ENCODE results near the gene ZDHHC24. TPM values are rescaled to one million over a fixed set of nuclear protein-coding genes. Genes with fewer than 3 reads are reported as not detected.

The ZDHHC24 gene
- total RNA-seq, 1 donor from 2014 or later: 4.1 TPM

DNA sequence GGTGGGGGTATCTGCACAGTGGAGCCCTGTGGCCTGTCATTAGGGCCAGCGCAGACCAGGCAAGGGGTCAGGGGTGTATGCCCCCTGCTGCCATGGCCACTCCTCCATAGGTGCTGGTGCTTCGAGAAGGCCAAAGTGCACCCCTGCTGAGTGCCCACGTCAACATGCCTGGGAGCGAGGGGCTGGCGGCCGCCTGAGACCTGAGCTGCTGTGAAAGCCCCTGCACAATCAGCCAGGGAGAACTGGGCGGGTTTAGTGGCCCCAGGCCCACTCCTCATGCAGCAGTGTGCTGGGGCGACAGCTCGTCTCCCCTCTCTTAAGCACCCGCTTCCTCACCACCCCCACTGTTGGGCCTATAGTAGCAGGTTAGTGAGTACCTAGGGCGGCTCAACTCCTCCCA lies 14.0 kb downstream of the ZDHHC24 start:
- no peaks in the 10 kb centered on the region for H4K20me1 ChIP-seq (ENCODE audit: low read depth)
- Mint-ChIP-seq H3K4me3 (no peak overlapping the region), H3K27me3 (ENCODE audit: insufficient read depth, low read depth) (peaks cover 7% of the 10 kb centered on the region), H3K36me3 (peaks cover 19% of the 10 kb centered on the region), H3K4me1 (no peaks in the 10 kb centered on the region), H3K27ac (no peak overlapping the region), H3K9me3 (no peaks in the 10 kb centered on the region)
- TF ChIP-seq EZH2phosphoT487 (IDR thresholded peaks at IDR 0.05) (no peak), EZH2 (IDR thresholded peaks at IDR 0.05) (no peak)
- TF ChIP-seq, protein P1, sequence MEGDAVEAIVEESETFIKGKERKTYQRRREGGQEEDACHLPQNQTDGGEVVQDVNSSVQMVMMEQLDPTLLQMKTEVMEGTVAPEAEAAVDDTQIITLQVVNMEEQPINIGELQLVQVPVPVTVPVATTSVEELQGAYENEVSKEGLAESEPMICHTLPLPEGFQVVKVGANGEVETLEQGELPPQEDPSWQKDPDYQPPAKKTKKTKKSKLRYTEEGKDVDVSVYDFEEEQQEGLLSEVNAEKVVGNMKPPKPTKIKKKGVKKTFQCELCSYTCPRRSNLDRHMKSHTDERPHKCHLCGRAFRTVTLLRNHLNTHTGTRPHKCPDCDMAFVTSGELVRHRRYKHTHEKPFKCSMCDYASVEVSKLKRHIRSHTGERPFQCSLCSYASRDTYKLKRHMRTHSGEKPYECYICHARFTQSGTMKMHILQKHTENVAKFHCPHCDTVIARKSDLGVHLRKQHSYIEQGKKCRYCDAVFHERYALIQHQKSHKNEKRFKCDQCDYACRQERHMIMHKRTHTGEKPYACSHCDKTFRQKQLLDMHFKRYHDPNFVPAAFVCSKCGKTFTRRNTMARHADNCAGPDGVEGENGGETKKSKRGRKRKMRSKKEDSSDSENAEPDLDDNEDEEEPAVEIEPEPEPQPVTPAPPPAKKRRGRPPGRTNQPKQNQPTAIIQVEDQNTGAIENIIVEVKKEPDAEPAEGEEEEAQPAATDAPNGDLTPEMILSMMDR (IDR thresholded peaks at IDR 0.05): no peak
- no peak for DNase-seq (ENCODE audit: low spot score)
- no peak overlapping the region for H3K27ac ChIP-seq
- H3F3A ChIP-seq (ENCODE audit: low read depth): no peaks in the 10 kb centered on the region
- H3K4me1 ChIP-seq: no peaks in the 10 kb centered on the region
- no peak overlapping the region for H2AFZ ChIP-seq (replicated peaks)
- H3K4me2 ChIP-seq: no peak overlapping the region
- no peak overlapping the region for H3K9ac ChIP-seq
- no peak overlapping the region for H3K4me3 ChIP-seq
- H3K27me3 ChIP-seq: no peaks in the 10 kb centered on the region
- H3K9me3 ChIP-seq (ENCODE audit: low read depth): no peaks in the 10 kb centered on the region
- H3K79me2 ChIP-seq (ENCODE audit: low read depth): no peaks in the 10 kb centered on the region
- H3K36me3 ChIP-seq: no peaks in the 10 kb centered on the region

DNA sequence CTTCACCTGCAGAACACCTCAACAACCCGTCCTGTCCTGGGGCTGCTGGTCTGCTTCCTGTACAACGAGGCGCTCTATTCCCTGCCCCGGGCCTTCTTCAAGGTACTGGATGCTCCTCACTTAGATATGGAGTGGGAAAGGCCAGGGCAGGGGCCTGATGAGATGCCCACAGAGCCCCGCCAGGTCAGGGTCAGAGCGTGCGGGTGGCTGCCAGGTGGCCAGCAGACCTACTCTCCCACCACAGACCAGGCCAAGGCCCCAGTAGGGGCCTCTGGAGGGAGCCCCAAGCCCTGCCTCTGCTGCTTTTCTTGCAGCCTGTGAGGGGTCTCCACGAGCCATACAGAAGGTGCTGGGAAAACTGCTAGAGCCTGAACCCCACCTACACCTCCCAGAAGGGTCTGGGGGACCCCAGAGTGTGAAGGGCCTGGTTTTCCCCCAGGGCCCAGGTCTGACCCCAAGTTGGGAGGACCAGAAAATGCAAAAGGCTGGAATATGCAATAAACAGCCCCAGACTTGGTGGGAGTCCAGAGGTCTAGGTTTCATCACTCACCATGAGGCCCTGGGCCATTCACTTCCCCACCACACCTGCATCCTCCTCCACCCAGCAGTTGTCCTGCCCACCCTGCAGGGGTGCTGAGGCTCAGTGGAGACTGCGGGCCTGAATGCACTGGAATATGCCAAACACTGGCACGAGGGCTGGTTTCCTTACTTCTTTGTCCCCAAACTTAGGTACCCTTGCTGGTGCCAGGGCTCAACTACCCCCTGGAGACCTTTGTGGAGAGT lies 14.7 kb downstream of the ZDHHC24 start:
- Mint-ChIP-seq H3K36me3 (peaks cover 19% of the 10 kb centered on the region), H3K27ac (no peak overlapping the region), H3K9me3 (no peaks in the 10 kb centered on the region), H3K4me1 (no peaks in the 10 kb centered on the region), H3K27me3 (ENCODE audit: insufficient read depth, low read depth) (peaks cover 7% of the 10 kb centered on the region), H3K4me3 (no peak overlapping the region)
- Histone ChIP-seq H3K4me1 (no peaks in the 10 kb centered on the region), H4K20me1 (ENCODE audit: low read depth) (no peaks in the 10 kb centered on the region), H3K9me3 (ENCODE audit: low read depth) (no peaks in the 10 kb centered on the region), H3F3A (ENCODE audit: low read depth) (no peaks in the 10 kb centered on the region), H3K4me2 (no peak overlapping the region), H3K36me3 (no peaks in the 10 kb centered on the region), H3K27me3 (no peaks in the 10 kb centered on the region), H3K9ac (no peak overlapping the region), H3K4me3 (no peak overlapping the region), H3K27ac (no peak overlapping the region), H3K79me2 (ENCODE audit: low read depth) (no peaks in the 10 kb centered on the region), H2AFZ (replicated peaks) (no peak overlapping the region)
- DNase-seq (ENCODE audit: low spot score): no peak
- TF ChIP-seq EZH2 (IDR thresholded peaks at IDR 0.05): no peak
- TF ChIP-seq, protein P1 (IDR thresholded peaks at IDR 0.05): no peak
- no peak for TF ChIP-seq EZH2phosphoT487 (IDR thresholded peaks at IDR 0.05)

- H3K27ac Mint-ChIP-seq: no peak overlapping the region
- TF ChIP-seq, protein P1 (IDR thresholded peaks at IDR 0.05): no peak
- TF ChIP-seq EZH2 (IDR thresholded peaks at IDR 0.05) (no peak), EZH2phosphoT487 (IDR thresholded peaks at IDR 0.05) (no peak)
Observed at GRCh38 chr11:66529655-66530054, 16.2 kb downstream of the ZDHHC24 start.

More at GRCh38 chr11:66529655-66530054, 16.2 kb downstream of the ZDHHC24 start:
- no peak for DNase-seq (ENCODE audit: low spot score)
- no peaks in the 10 kb centered on the region for H4K20me1 ChIP-seq (ENCODE audit: low read depth)
- Mint-ChIP-seq H3K9me3 (no peaks in the 10 kb centered on the region), H3K36me3 (peaks cover 18% of the 10 kb centered on the region), H3K4me1 (no peaks in the 10 kb centered on the region), H3K27me3 (ENCODE audit: insufficient read depth, low read depth) (peaks cover 10% of the 10 kb centered on the region), H3K4me3 (no peak overlapping the region)
- no peaks in the 10 kb centered on the region for H3K79me2 ChIP-seq (ENCODE audit: low read depth)
- no peaks in the 10 kb centered on the region for H3K4me1 ChIP-seq
- H3K27me3 ChIP-seq: no peaks in the 10 kb centered on the region
- no peak overlapping the region for H3K9ac ChIP-seq
- H3K9me3 ChIP-seq (ENCODE audit: low read depth): no peaks in the 10 kb centered on the region
- H3K27ac ChIP-seq: no peak overlapping the region
- no peak overlapping the region for H3K4me2 ChIP-seq
- H3F3A ChIP-seq (ENCODE audit: low read depth): no peaks in the 10 kb centered on the region
- H3K4me3 ChIP-seq: no peak overlapping the region
- no peaks in the 10 kb centered on the region for H3K36me3 ChIP-seq
- no peak overlapping the region for H2AFZ ChIP-seq (replicated peaks)

All from neural progenitor cell (in vitro differentiated cells).